ENCODE results near the gene WNT6. TPM values are rescaled to one million over a fixed set of nuclear protein-coding genes. Genes with fewer than 3 reads are reported as not detected.

The WNT6 gene
- total RNA-seq, 1 experiment from 2014 or later = 1.4 TPM

- POLR2A ChIA-PET = no interaction called here
- no peak overlapping the region for H3K9ac ChIP-seq (ENCODE audit: low read length)
- intact Hi-C loops (cut with micrococcal nuclease) = no loop called here
- TF ChIP-seq CTCF (IDR thresholded peaks at IDR 0.05 in 2 of 3, conservative IDR thresholded peaks at IDR 0.05 in 1 of 3; ENCODE audit: borderline replicate concordance in 1 of 3, insufficient read depth in 1 of 3, low read depth in 2 of 3, low read length in 2 of 3) (no peak), EZH2 (IDR thresholded peaks at IDR 0.05) (no peak), FOSL1 (IDR thresholded peaks at IDR 0.05; ENCODE audit: low read depth) (no peak), POLR2A (IDR thresholded peaks at IDR 0.05; ENCODE audit: borderline replicate concordance, extremely low read depth, insufficient read depth, insufficient read length) (no peak), JUND (IDR thresholded peaks at IDR 0.05) (no peak), SIN3A (IDR thresholded peaks at IDR 0.05; ENCODE audit: low read depth) (no peak), SP1 (IDR thresholded peaks at IDR 0.05; ENCODE audit: low read depth) (no peak), EZH2phosphoT487 (IDR thresholded peaks at IDR 0.05; ENCODE audit: borderline replicate concordance) (no peak), ZNF274 (IDR thresholded peaks at IDR 0.05; ENCODE audit: low read depth, low read length) (no peak), REST (IDR thresholded peaks at IDR 0.05; ENCODE audit: low read depth) (no peak), EGR1 (IDR thresholded peaks at IDR 0.05; ENCODE audit: low read depth) (no peak), RAD21 (IDR thresholded peaks at IDR 0.05; ENCODE audit: low read depth) (no peak), CEBPB (IDR thresholded peaks at IDR 0.05; ENCODE audit: low read depth) (no peak)
- H3K27ac ChIP-seq (ENCODE audit: low read depth, low read length) = no peak overlapping the region
- H2AFZ ChIP-seq (ENCODE audit: low read depth, low read length, poor library complexity, severe bottlenecking) = no peak overlapping the region
- H3K79me2 ChIP-seq (ENCODE audit: insufficient read depth, low read length) = no peaks in the 10 kb centered on the region
- no peaks in the 10 kb centered on the region for H3K9me3 ChIP-seq (ENCODE audit: control insufficient read depth in 1 of 2, insufficient read depth in 1 of 2, low read depth in 1 of 2, low read length in 2 of 2)
- DNase-seq (ENCODE audit: low read depth, low spot score) (no peak), ATAC-seq (no peak)
- no peaks in the 10 kb centered on the region for H3K4me1 ChIP-seq (ENCODE audit: control insufficient read depth in 1 of 2, insufficient read depth in 2 of 2, low read length in 2 of 2)
- RAD21 ChIA-PET (ENCODE audit: low non-redundant PET in 1 of 2, low total read pairs in 2 of 2, uncharacterized antibody in 2 of 2, unreplicated experiment in 2 of 2) = no interaction called here
- CTCF ChIA-PET = interaction anchor here (1.8 kb wide), 1 partner anchor 29 kb away, joined by 6 read pairs; no protein-coding TSS in a partner anchor
- no TSS peak for BruUV-seq (replicated peaks)
- no peak overlapping the region for H3K4me3 ChIP-seq (replicated peaks in 1 of 2; ENCODE audit: low read depth in 1 of 2, low read length in 2 of 2)
- no peaks in the 10 kb centered on the region for H4K20me1 ChIP-seq (ENCODE audit: insufficient read depth)
- no peaks in the 10 kb centered on the region for H3K36me3 ChIP-seq (ENCODE audit: control insufficient read depth in 1 of 2, insufficient read depth in 2 of 2, low read length in 2 of 2)
- H3K27me3 ChIP-seq (ENCODE audit: insufficient read depth, low read length) = no peaks in the 10 kb centered on the region
- no peaks in the 10 kb centered on the region for H3K9me2 ChIP-seq (ENCODE audit: insufficient read depth)
- no peak overlapping the region for H3K4me2 ChIP-seq (ENCODE audit: low read length)
Observed at GRCh38 chr2:218869064-218869463, 9.5 kb downstream of the WNT6 start.

All from HCT116 (cell line).